ENCODE results near the gene PHLDB2.

The PHLDB2 gene

GRCh38 chr3:111823341-111823855, 35.7 kb upstream of the PHLDB2 start:
- WGBS (ENCODE audit: insufficient coverage, insufficient read length): no CpG with 5 or more reads among the region's 4 CpGs
- no peaks in the 10 kb centered on the region for H3K27me3 ChIP-seq (ENCODE audit: control insufficient read depth, insufficient read depth, low read length)
- H3K36me3 ChIP-seq (ENCODE audit: control insufficient read depth, insufficient read depth, low read length): no peaks in the 10 kb centered on the region
- no peaks in the 10 kb centered on the region for H3K4me1 ChIP-seq (ENCODE audit: control insufficient read depth, insufficient read depth, low read length)
- no peaks in the 10 kb centered on the region for H3K9me3 ChIP-seq (ENCODE audit: control insufficient read depth, insufficient read depth, low read length)
- no peak overlapping the region for H3K4me3 ChIP-seq (ENCODE audit: low read length)
- H3K27ac ChIP-seq (ENCODE audit: low read length): no peak overlapping the region
- DNase-seq (ENCODE audit: low read depth, low spot score): no peak

DNA sequence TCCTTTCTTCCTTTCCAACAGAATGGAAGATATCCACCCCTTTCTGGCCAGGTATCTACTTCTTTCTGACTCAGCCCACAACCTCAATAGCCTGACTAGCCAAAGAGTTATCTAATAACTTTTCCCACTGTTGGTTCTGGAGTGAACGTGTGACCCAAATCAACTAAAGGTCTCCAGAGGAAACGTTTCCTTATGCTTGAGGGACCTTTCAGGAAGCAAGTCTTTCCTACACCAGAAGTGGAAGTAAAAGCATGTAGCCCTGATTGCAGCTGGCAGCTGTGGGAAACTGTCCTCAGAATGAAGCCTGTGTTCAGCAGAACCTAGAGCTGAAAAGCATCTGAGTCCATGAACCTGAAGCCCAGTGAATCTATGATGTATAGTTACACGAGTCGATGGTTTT, 34.7 kb upstream of the PHLDB2 start:
- H3K4me1 ChIP-seq (ENCODE audit: control insufficient read depth, insufficient read depth, low read length): no peaks in the 10 kb centered on the region
- no peak for DNase-seq (ENCODE audit: low read depth, low spot score)
- no peaks in the 10 kb centered on the region for H3K9me3 ChIP-seq (ENCODE audit: control insufficient read depth, insufficient read depth, low read length)
- no peak overlapping the region for H3K4me3 ChIP-seq (ENCODE audit: low read length)
- H3K27me3 ChIP-seq (ENCODE audit: control insufficient read depth, insufficient read depth, low read length): no peaks in the 10 kb centered on the region
- H3K27ac ChIP-seq (ENCODE audit: low read length): no peak overlapping the region
- WGBS (ENCODE audit: insufficient coverage, insufficient read length): no CpG with 5 or more reads among the region's 4 CpGs
- H3K36me3 ChIP-seq (ENCODE audit: control insufficient read depth, insufficient read depth, low read length): no peaks in the 10 kb centered on the region

DNA sequence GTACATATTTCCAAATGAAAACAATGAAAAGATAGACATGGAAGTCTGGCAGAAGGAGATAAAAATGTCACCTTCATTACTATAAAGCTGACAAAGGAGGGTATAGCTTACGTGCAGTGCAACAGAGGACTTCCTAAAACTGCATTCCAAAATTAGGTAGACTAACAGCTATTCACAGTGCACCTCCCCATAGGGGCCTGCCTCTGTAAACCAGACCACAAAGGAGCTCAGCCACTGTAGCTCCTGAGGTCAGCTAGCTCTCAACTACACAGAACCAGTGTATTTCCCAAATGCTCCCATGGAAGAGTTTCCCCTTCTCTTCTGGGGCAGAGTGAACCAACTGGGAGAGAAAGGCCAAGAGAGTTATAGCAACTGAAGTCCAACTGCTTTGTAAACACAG, 31.2 kb upstream of the PHLDB2 start:
- no peak overlapping the region for H3K4me3 ChIP-seq (ENCODE audit: low read length)
- no peak for DNase-seq (ENCODE audit: low read depth, low spot score)
- no peaks in the 10 kb centered on the region for H3K36me3 ChIP-seq (ENCODE audit: control insufficient read depth, insufficient read depth, low read length)
- no peaks in the 10 kb centered on the region for H3K9me3 ChIP-seq (ENCODE audit: control insufficient read depth, insufficient read depth, low read length)
- WGBS (ENCODE audit: insufficient coverage, insufficient read length): no CpG with 5 or more reads among the region's 1 CpG
- no peak overlapping the region for H3K27ac ChIP-seq (ENCODE audit: low read length)
- no peaks in the 10 kb centered on the region for H3K4me1 ChIP-seq (ENCODE audit: control insufficient read depth, insufficient read depth, low read length)
- no peaks in the 10 kb centered on the region for H3K27me3 ChIP-seq (ENCODE audit: control insufficient read depth, insufficient read depth, low read length)

- no peak overlapping the region for H3K4me3 ChIP-seq (ENCODE audit: low read length)
- H3K9me3 ChIP-seq (ENCODE audit: control insufficient read depth, insufficient read depth, low read length): no peaks in the 10 kb centered on the region
- no peak for DNase-seq (ENCODE audit: low read depth, low spot score)
- H3K27ac ChIP-seq (ENCODE audit: low read length): no peak overlapping the region
- H3K27me3 ChIP-seq (ENCODE audit: control insufficient read depth, insufficient read depth, low read length): no peaks in the 10 kb centered on the region
- no peaks in the 10 kb centered on the region for H3K36me3 ChIP-seq (ENCODE audit: control insufficient read depth, insufficient read depth, low read length)
- WGBS (ENCODE audit: insufficient coverage, insufficient read length): no CpG with 5 or more reads among the region's 6 CpGs
- no peaks in the 10 kb centered on the region for H3K4me1 ChIP-seq (ENCODE audit: control insufficient read depth, insufficient read depth, low read length)
These were observed 30.5 kb upstream of the PHLDB2 start for GRCh38 chr3:111828530-111828929.

- Histone ChIP-seq H3K27ac (ENCODE audit: low read length) (no peak overlapping the region), H3K4me3 (ENCODE audit: low read length) (no peak overlapping the region), H3K9me3 (ENCODE audit: control insufficient read depth, insufficient read depth, low read length) (no peaks in the 10 kb centered on the region), H3K27me3 (ENCODE audit: control insufficient read depth, insufficient read depth, low read length) (no peaks in the 10 kb centered on the region), H3K4me1 (ENCODE audit: control insufficient read depth, insufficient read depth, low read length) (no peaks in the 10 kb centered on the region), H3K36me3 (ENCODE audit: control insufficient read depth, insufficient read depth, low read length) (no peaks in the 10 kb centered on the region)
- no peak for DNase-seq (ENCODE audit: low read depth, low spot score)
- WGBS (ENCODE audit: insufficient coverage, insufficient read length): no CpG with 5 or more reads among the region's 1 CpG
These were observed 30.0 kb upstream of the PHLDB2 start for GRCh38 chr3:111829023-111829422.

- H3K36me3 ChIP-seq (ENCODE audit: control insufficient read depth, insufficient read depth, low read length): no peaks in the 10 kb centered on the region
- DNase-seq (ENCODE audit: low read depth, low spot score): no peak
- H3K27me3 ChIP-seq (ENCODE audit: control insufficient read depth, insufficient read depth, low read length): no peaks in the 10 kb centered on the region
- no peak overlapping the region for H3K27ac ChIP-seq (ENCODE audit: low read length)
- no peaks in the 10 kb centered on the region for H3K9me3 ChIP-seq (ENCODE audit: control insufficient read depth, insufficient read depth, low read length)
- H3K4me1 ChIP-seq (ENCODE audit: control insufficient read depth, insufficient read depth, low read length): no peaks in the 10 kb centered on the region
- no peak overlapping the region for H3K4me3 ChIP-seq (ENCODE audit: low read length)
These were observed 27.2 kb upstream of the PHLDB2 start for GRCh38 chr3:111831840-111832239.

DNA sequence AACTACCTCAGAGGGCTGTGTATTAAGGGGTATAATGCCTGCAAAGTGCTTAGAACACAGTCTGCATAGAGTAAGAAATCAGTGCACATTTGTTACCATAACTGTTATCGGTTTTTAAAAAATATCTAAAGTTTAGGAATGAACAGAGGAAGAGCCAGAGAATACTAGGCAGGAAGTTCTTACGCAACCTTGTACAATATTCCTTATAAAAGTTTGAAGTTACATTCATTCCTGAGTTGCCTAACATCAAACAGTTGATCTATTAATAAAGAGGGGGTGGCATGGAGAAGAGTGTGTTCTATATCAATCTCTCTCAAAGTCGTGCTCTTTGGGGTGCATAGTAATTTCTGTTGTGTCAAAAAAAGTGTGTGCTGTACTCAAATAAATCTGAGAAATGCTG, 22.0 kb upstream of the PHLDB2 start:
- H3K27ac ChIP-seq (ENCODE audit: low read length): no peak overlapping the region
- H3K36me3 ChIP-seq (ENCODE audit: control insufficient read depth, insufficient read depth, low read length): no peaks in the 10 kb centered on the region
- H3K27me3 ChIP-seq (ENCODE audit: control insufficient read depth, insufficient read depth, low read length): no peaks in the 10 kb centered on the region
- H3K4me3 ChIP-seq (ENCODE audit: low read length): no peak overlapping the region
- H3K9me3 ChIP-seq (ENCODE audit: control insufficient read depth, insufficient read depth, low read length): no peaks in the 10 kb centered on the region
- DNase-seq (ENCODE audit: low read depth, low spot score): no peak
- WGBS (ENCODE audit: insufficient coverage, insufficient read length): no CpG with 5 or more reads among the region's 3 CpGs
- H3K4me1 ChIP-seq (ENCODE audit: control insufficient read depth, insufficient read depth, low read length): no peaks in the 10 kb centered on the region

DNA sequence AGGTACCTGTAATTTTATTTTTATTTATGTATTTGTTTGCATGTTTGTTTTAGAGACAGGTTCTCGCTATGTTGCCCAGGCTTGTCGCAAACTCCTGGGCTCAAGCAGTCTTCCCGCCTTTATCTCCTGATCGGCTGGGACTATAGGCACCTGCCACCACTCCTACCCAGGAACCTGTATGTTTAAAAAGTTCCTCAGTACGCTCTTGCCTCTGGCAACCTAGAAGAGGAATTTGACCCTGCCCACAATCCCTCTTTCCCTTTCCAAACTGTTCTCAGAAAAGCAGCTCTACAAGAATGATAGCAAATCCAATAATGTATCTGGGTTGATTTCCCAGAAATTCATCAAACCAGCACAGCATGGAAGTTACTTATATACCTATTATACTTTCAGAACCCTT, 20.9 kb upstream of the PHLDB2 start:
- H3K4me3 ChIP-seq (ENCODE audit: low read length): no peak overlapping the region
- no peaks in the 10 kb centered on the region for H3K36me3 ChIP-seq (ENCODE audit: control insufficient read depth, insufficient read depth, low read length)
- no peak for DNase-seq (ENCODE audit: low read depth, low spot score)
- H3K27ac ChIP-seq (ENCODE audit: low read length): no peak overlapping the region
- no peaks in the 10 kb centered on the region for H3K9me3 ChIP-seq (ENCODE audit: control insufficient read depth, insufficient read depth, low read length)
- H3K4me1 ChIP-seq (ENCODE audit: control insufficient read depth, insufficient read depth, low read length): no peaks in the 10 kb centered on the region
- no CpG with 5 or more reads among the region's 5 CpGs for WGBS (ENCODE audit: insufficient coverage, insufficient read length)
- H3K27me3 ChIP-seq (ENCODE audit: control insufficient read depth, insufficient read depth, low read length): no peaks in the 10 kb centered on the region

- WGBS (ENCODE audit: insufficient coverage, insufficient read length): no CpG with 5 or more reads among the region's 1 CpG
- DNase-seq (ENCODE audit: low read depth, low spot score): no peak
These were observed 13.0 kb upstream of the PHLDB2 start for GRCh38 chr3:111846039-111846438.

GRCh38 chr3:111846717-111847116, 12.3 kb upstream of the PHLDB2 start:
- H3K36me3 ChIP-seq (ENCODE audit: control insufficient read depth, insufficient read depth, low read length): no peaks in the 10 kb centered on the region
- no peaks in the 10 kb centered on the region for H3K4me1 ChIP-seq (ENCODE audit: control insufficient read depth, insufficient read depth, low read length)
- no CpG with 5 or more reads among the region's 2 CpGs for WGBS (ENCODE audit: insufficient coverage, insufficient read length)
- H3K9me3 ChIP-seq (ENCODE audit: control insufficient read depth, insufficient read depth, low read length): no peaks in the 10 kb centered on the region
- no peak for DNase-seq (ENCODE audit: low read depth, low spot score)
- no peak overlapping the region for H3K27ac ChIP-seq (ENCODE audit: low read length)
- H3K4me3 ChIP-seq (ENCODE audit: low read length): no peak overlapping the region
- H3K27me3 ChIP-seq (ENCODE audit: control insufficient read depth, insufficient read depth, low read length): no peaks in the 10 kb centered on the region

More at GRCh38 chr3:111846039-111846438, 13.0 kb upstream of the PHLDB2 start:
- Histone ChIP-seq H3K4me1 (ENCODE audit: control insufficient read depth, insufficient read depth, low read length) (no peaks in the 10 kb centered on the region), H3K9me3 (ENCODE audit: control insufficient read depth, insufficient read depth, low read length) (no peaks in the 10 kb centered on the region), H3K27me3 (ENCODE audit: control insufficient read depth, insufficient read depth, low read length) (no peaks in the 10 kb centered on the region), H3K27ac (ENCODE audit: low read length) (no peak overlapping the region), H3K36me3 (ENCODE audit: control insufficient read depth, insufficient read depth, low read length) (no peaks in the 10 kb centered on the region), H3K4me3 (ENCODE audit: low read length) (no peak overlapping the region)

- Histone ChIP-seq H3K36me3 (ENCODE audit: control insufficient read depth, insufficient read depth, low read length) (no peaks in the 10 kb centered on the region), H3K9me3 (ENCODE audit: control insufficient read depth, insufficient read depth, low read length) (no peaks in the 10 kb centered on the region), H3K4me3 (ENCODE audit: low read length) (no peak overlapping the region), H3K27ac (ENCODE audit: low read length) (no peak overlapping the region), H3K4me1 (ENCODE audit: control insufficient read depth, insufficient read depth, low read length) (no peaks in the 10 kb centered on the region), H3K27me3 (ENCODE audit: control insufficient read depth, insufficient read depth, low read length) (no peaks in the 10 kb centered on the region)
- DNase-seq (ENCODE audit: low read depth, low spot score): no peak
- WGBS (ENCODE audit: insufficient coverage, insufficient read length): no CpG with 5 or more reads among the region's 1 CpG
These were observed 10.8 kb upstream of the PHLDB2 start for GRCh38 chr3:111848283-111848682.
